Effector CD8-positive, alpha-beta T cell (primary cell): ENCODE data around the gene WHRN.

Source experiments
- DNase-seq: peaks from one replicate; lab custom pipeline; 2025; lab: John Stamatoyannopoulos, UW

Gene WHRN

GRCh38 chr9:114448706-114449105 is 56.6 kb downstream of the WHRN start:
- DNase-seq = no peak

DNA sequence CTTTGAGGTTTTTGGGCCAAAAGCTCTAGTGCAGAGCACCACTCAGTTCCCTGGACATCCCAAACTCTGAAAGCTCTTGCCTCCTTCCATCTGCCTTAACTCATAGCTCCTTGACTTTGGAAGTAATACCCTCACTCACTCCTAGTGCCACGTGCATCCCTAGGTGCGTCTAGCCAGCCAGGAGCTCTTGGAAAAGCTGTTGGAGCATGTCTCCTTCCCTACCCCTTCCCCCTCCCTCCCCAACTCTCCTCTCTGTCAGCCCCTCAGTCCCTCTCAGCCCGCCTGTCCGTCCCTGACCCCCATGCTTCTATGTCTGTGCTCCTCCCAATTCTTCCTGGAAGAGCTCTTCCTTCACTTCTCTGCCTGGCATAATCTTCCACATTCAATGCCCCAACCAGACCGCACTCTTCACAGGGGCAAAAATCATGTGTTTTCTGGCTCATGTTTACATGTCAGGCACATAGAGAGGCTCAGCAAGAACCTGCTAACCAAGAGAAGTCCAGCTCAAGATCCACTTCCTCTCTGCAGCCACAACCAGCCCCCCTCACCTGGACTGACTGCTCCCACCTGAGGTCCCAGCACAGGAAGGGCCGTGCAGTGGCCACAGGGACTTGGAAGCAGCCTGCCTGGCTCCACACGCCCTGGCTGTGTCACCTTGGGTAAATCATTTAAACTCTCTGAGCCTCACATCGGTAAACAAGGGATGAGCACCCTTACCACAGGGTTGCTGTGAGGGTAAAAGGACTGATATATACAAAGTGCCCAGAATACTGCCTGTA is 58.4 kb downstream of the WHRN start:
- no peak for DNase-seq

GRCh38 chr9:114446036-114446435 is 59.2 kb downstream of the WHRN start:
- no peak for DNase-seq

GRCh38 chr9:114445616-114446015 is 59.7 kb downstream of the WHRN start:
- DNase-seq = no peak

GRCh38 chr9:114442022-114442421 is 63.3 kb downstream of the WHRN start:
- DNase-seq = no peak

- DNase-seq = no peak
These were observed 67.8 kb downstream of the WHRN start for GRCh38 chr9:114437401-114437893.

- no peak for DNase-seq
These were observed 70.4 kb downstream of the WHRN start for GRCh38 chr9:114434878-114435311.

DNA sequence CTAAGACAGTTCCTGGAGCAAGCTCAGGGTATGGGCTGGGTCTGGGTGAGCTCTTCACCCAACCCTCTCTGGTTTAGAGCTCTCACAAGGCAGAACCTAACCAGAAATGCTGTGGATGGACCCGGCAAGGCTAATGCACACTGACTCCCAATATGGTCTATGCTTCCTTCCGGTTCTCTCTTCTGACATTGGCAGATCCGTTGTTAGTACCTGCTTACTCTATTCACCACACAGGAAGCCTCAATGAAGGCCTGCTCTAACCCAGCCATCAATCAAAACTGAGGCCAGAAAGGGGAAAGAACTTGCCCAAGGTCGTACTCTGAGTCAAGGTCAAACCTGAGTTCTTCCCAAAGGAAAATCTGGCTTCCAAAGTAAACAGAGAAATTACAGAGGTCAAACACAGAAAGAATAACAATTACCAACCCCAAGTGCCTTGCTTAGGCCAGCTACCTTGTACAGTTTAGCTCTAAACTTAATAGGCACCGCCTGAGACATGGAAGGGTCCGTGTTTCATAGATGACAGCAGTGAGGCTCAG is 71.5 kb downstream of the WHRN start:
- DNase-seq = no peak

GRCh38 chr9:114433086-114433485 is 72.2 kb downstream of the WHRN start:
- DNase-seq = no peak

DNA sequence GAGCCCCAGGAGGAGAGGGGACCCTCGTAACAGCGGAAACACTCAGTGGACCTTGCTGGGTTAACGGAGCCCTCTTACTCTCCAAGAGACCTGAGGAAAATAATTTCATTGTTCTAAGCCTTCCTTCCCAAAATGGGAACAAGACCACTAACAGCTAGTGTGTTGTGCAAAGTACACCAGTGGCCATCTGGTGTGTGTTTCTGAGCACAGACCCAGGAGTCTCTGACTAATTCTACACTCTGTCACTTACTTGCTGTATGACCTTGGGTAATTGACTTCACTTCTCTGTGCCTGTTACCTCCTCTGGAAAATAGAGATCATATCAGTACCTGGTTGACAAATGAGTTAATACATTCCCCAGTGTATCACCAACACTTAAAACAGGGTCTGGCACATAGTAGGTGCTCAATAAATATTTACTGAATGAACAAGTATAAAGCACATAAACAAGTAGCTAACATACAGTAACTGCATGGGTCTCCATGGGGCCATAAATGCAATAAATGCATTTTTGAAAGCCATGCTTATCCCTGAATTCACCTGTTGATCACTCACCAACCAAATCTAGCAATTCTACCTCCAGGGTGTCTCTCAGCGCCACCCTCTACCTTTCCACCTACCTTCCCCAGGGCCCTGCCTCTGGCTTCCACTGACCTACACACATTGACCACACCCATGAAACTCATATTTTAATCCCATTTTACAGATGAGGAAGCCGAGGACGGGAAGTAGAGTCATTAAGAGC is 72.8 kb downstream of the WHRN start:
- no peak for DNase-seq

GRCh38 chr9:114431770-114432169 is 73.5 kb downstream of the WHRN start:
- DNase-seq = no peak

DNA sequence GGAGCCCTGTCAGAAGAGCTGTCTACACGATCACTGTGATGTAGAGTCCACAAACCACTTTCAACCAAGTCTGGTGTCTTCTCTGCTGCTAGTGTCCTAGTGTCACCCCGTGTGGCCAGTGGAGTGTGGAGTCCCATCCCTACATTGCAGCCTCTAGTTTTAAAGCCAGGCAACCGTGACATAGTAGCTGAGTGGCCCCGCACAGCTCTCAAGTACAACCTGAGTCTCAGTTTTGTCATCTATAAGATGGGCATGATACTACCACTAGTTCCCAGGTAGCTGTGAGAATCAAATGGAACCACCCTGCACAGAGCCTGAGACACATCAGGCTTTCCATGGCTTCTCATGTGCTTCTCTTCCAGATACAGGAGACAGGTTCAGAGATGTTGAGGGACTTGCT is 74.3 kb downstream of the WHRN start:
- no peak for DNase-seq

- DNase-seq = no peak
These were observed 74.8 kb downstream of the WHRN start for GRCh38 chr9:114430457-114430856.

- no peak for DNase-seq
These were observed 75.8 kb downstream of the WHRN start for GRCh38 chr9:114429488-114429887.

DNA sequence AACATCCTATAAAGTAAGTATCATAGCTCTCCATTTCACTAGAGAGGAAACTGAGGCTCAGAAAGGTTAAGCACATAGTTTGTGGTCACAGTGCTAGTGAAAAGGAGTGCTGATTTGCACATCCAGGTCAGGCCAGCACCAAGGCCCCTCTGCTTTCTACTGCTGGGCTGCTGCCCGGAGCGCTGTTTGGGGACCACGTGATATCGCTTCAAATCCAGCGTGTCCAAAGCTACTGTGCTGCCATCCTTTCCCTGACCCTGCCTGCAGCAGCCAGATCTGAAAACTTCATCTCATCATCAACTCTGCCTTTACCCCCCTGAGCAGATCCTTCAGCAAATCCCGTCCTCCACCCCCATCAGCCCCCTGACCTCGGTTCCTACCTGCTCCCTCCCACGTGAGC is 76.8 kb downstream of the WHRN start:
- DNase-seq = no peak

DNA sequence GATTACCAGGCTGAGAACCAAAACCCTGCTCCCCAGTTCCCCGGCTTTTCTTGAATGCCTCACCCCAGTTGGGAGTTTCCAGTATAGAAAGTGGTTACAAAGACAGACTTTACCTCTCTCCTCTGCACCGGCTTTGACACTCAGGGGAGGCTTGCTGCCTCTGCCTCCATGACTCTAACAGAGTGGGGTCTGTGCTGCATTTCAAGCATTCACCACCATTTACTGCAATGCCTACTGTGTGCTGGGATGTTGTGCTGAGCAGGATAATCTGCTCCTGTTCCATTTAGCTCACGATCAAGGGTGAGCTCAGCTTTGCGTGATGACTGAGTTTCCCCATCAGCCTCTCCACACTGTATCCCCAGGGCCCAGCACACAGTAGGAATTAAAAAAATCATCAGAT is 77.6 kb downstream of the WHRN start:
- DNase-seq = no peak

DNA sequence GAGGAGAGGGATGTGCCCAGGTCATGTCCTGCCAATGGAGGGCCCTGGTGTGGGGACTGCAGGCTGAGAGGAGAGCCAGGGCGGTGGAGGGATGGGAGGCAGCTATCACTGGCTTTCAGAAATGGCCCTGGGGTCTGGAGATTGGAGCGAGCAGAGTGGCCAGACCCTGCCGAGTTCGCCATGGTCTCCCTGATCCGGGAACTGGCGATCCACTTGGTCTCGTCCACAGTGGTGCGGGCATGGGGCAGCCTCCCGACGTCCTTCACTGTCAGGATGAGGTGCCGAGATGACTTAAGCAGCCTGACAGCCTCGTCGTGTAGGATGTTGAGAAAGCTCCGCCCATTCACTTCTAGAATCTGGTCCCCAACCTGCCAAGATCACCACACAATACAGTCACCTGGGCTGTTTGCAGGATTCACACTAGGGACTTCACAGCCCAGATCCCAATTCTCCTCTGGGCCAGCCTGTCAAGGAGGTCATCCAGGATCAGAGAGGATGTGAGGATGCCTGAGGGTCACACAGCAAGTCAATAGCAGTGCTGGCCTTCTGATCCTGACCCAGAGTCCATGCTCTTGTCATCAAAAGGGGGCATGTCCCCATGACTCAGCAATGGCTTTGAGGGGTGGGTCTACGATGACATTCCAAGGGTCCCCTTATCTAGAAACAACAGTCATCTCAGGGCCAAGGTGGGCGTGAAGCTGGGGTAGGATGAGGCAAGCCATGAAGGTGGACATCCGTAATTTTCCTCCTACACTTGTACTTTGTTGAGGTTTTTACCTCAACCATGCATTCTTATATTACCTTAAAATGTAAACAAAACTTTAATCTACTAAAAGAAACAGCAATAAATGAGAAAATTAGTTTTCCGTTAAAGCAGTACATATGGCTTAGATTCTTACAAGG is 79.0 kb downstream of the WHRN start:
- no peak for DNase-seq

GRCh38 chr9:114425126-114425525 is 80.1 kb downstream of the WHRN start:
- no peak for DNase-seq

GRCh38 chr9:114424126-114424525 is 81.1 kb downstream of the WHRN start:
- no peak for DNase-seq

DNA sequence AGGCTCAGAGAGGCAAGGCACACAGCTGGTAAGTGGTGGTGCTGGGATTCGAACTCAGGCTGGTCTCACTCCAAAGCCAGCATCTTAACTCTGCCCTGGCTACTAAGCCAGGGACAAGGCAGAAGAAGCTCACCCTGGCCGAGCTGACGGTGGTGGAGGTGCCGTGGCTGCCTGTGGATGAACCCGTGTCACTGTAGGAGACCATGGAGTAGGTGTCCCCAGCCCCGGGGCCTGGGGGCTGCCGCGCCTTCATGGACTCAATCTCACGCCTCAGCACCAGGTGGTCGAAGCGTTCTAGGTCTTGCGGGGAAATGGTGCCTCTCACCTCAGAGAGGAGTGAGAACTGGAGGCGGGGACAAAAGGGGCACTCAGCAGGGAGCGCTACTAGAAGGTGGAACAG is 82.1 kb downstream of the WHRN start:
- no peak for DNase-seq

DNA sequence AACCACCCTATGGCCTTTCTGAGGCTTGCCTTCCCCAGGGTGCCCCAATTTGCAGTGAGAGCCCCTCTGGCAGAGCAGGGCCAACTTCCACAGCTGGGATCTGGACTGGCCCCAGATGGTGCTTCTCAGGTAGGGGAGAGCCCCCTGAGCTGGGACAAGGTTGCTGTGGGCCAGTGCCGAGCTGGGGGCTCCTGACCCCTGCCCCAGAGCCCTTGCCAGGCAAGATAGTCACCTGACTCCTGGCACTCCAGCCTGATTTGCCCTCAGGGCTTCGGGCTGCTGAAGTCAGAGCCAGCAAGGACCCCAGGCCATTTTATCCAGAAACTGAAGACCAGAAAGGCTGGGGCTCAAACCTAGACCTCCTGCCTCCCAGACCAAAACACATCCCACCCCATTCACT is 84.1 kb downstream of the WHRN start:
- DNase-seq = no peak

DNA sequence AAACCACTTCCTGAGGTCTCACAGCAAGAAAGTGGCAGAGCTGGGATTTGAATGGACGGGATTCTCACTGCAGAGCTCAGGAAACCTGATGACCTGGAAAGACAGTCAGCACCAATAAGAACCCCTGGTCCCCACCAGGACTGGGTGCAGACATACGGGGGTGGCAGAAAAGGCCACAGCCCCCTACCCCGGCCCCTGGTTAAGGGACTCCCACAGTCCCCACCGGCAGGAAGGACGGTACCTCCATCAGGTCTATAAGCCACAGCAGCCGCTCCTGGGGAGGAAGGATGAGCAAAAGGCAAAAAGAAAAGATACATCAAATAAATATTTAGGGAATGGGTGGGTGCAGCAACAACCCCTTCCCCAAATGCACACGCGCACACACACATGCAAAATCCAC is 85.5 kb downstream of the WHRN start:
- DNase-seq = no peak
